ENCODE data around the gene NCKAP1.
"Not testable (repeated sequence)": the region's sequence is repeated elsewhere in the genome, so short reads cannot be mapped to it uniquely, and the experiment has no call there.

The NCKAP1 gene

GRCh38 chr2:183035954-183036669, 2.1 kb downstream of the NCKAP1 start:
- DNase-seq = no peak

GRCh38 chr2:183035298-183035953, 2.8 kb downstream of the NCKAP1 start:
- no peak for DNase-seq

- DNase-seq = no peak
Observed at GRCh38 chr2:183034806-183035205, 3.5 kb downstream of the NCKAP1 start.

GRCh38 chr2:183033951-183034350, 4.3 kb downstream of the NCKAP1 start:
- no peak for DNase-seq

- no peak for DNase-seq
Observed at GRCh38 chr2:183031911-183032794, 6.1 kb downstream of the NCKAP1 start.

GRCh38 chr2:183029219-183029618, 9.0 kb downstream of the NCKAP1 start:
- DNase-seq = no peak

GRCh38 chr2:183028108-183028507, 10.1 kb downstream of the NCKAP1 start:
- no peak for DNase-seq

GRCh38 chr2:183027443-183027842, 10.8 kb downstream of the NCKAP1 start:
- DNase-seq = no peak

GRCh38 chr2:183026424-183026823, 11.8 kb downstream of the NCKAP1 start:
- DNase-seq = no peak

GRCh38 chr2:183025993-183026392, 12.3 kb downstream of the NCKAP1 start:
- DNase-seq = no peak

- DNase-seq = no peak
Observed at GRCh38 chr2:183024339-183025095, 13.7 kb downstream of the NCKAP1 start.

GRCh38 chr2:183022711-183023110, 15.5 kb downstream of the NCKAP1 start:
- no peak for DNase-seq

- DNase-seq = no peak
Observed at GRCh38 chr2:183021613-183022012, 16.6 kb downstream of the NCKAP1 start.

GRCh38 chr2:183019718-183020442, 18.4 kb downstream of the NCKAP1 start:
- DNase-seq = no peak

- not testable (repeated sequence) for DNase-seq
Observed at GRCh38 chr2:183017845-183018244, 20.4 kb downstream of the NCKAP1 start.

GRCh38 chr2:183014005-183014404, 24.3 kb downstream of the NCKAP1 start:
- DNase-seq = no peak

GRCh38 chr2:183011743-183012142, 26.5 kb downstream of the NCKAP1 start:
- no peak for DNase-seq

GRCh38 chr2:183010112-183010511, 28.1 kb downstream of the NCKAP1 start:
- no peak for DNase-seq

GRCh38 chr2:183009249-183009899, 28.9 kb downstream of the NCKAP1 start:
- no peak for DNase-seq

- no peak for DNase-seq
Observed at GRCh38 chr2:183001948-183002347, 36.3 kb downstream of the NCKAP1 start.

- no peak for DNase-seq
Observed at GRCh38 chr2:183000846-183001245, 37.4 kb downstream of the NCKAP1 start.
